GM12878 (cell line): ENCODE data around the gene RBKS. TPM values are rescaled to one million over a fixed set of nuclear protein-coding genes. Genes with fewer than 3 reads are reported as not detected.

Source experiments
- ATAC-seq: fragments of 200-7000 bp; cut with Tn5 transposase; 3 replicates; pipeline ENCODE4 v1.9.1; 2020; ENCODE audit warnings: mild to moderate bottlenecking, moderate library complexity
- BruUV-seq: library from RNA; stranded (reverse); fragments of 400-500 nt; replicated peaks from 2 replicates; lab custom pipeline; 2021; lab: Mats Ljungman, UMichigan
- CTCF ChIA-PET: fragments of 300-600 bp; sonication (Branson Sonifier 250); formaldehyde crosslinking; extraction: SDS; loops from one replicate; lab custom pipeline; 2021; ENCODE audit warnings: inconsistent platforms; lab: Yijun Ruan, JAX
- POLR2A ChIA-PET: fragments of 350-600 bp; formaldehyde crosslinking; extraction: SDS; loops from one replicate; lab custom pipeline; 2021; ENCODE audit warnings: inconsistent platforms; lab: Charles Lee
- RAD21 ChIA-PET: fragments of 300-600 bp; sonication (Branson Sonifier 250); formaldehyde crosslinking; loops from one replicate; lab custom pipeline; 2023; ENCODE audit warnings: antibody characterized with exemption; ENCODE audit not compliant: unreplicated experiment; lab: Charles Lee
- SMC1A ChIA-PET: fragments of 300-600 bp; sonication (Branson Sonifier 250); formaldehyde crosslinking; loops from one replicate; lab custom pipeline; 2023; ENCODE audit not compliant: unreplicated experiment, uncharacterized antibody; lab: Charles Lee
- DNase-seq: peaks from one replicate; pipeline ENCODE4 v3.0.0-alpha.2; 2011; ENCODE audit warnings: low read depth, low spot score
- FAIRE-seq: peaks from 3 replicates; lab custom pipeline; 2011; peaks lifted over from hg19 to GRCh38; lab: Jason Lieb, UNC
- H2AFZ ChIP-seq: 2 replicates; pipeline ENCODE4 v1.6.0; 2011; ENCODE audit warnings: low read depth, low read length, control low read depth; ENCODE audit not compliant: control insufficient read depth
- H3K27ac ChIP-seq: 2 replicates; pipeline ENCODE4 v1.5.1; 2011; ENCODE audit warnings: control low read depth; ENCODE audit not compliant: control insufficient read depth, insufficient read depth
- H3K27me3 ChIP-seq, 2 experiments: replicated peaks in 1 of 2; 2 replicates each; pipeline versions ENCODE4 v1.6.0 to v1.6.1; 2011; ENCODE audit warnings: low read length in 1 of 2; ENCODE audit not compliant: control insufficient read depth in 2 of 2, insufficient read depth in 2 of 2
- H3K36me3 ChIP-seq, 2 experiments: 2 replicates each; pipeline ENCODE4 v1.5.1; 2011; ENCODE audit warnings: low read length in 1 of 2; ENCODE audit not compliant: control insufficient read depth in 2 of 2, insufficient read depth in 2 of 2
- H3K4me1 ChIP-seq: 2 replicates; pipeline ENCODE4 v1.6.1; 2011; ENCODE audit warnings: mild to moderate bottlenecking, low read length, moderate library complexity, mixed read lengths; ENCODE audit not compliant: control insufficient read depth, insufficient read depth
- H3K4me2 ChIP-seq: 2 replicates; pipeline ENCODE4 v1.6.0; 2011; ENCODE audit warnings: control low read depth; ENCODE audit not compliant: control insufficient read depth, insufficient read depth
- H3K4me3 ChIP-seq: fragments of 200-600 bp; sonication (generic); 2 replicates; pipeline ENCODE4 v1.5.1; 2016
- H3K79me2 ChIP-seq: 2 replicates; pipeline ENCODE4 v1.6.0; 2011; ENCODE audit warnings: low read length; ENCODE audit not compliant: control insufficient read depth, insufficient read depth
- H3K9ac ChIP-seq: 2 replicates; pipeline ENCODE4 v1.8.0; 2011; ENCODE audit warnings: low read length, control low read depth, mixed read lengths; ENCODE audit not compliant: control insufficient read depth, insufficient read depth
- H3K9me3 ChIP-seq: replicated peaks from 3 replicates; pipeline ENCODE4 v1.5.1; 2011; ENCODE audit warnings: mild to moderate bottlenecking, low read length; ENCODE audit not compliant: control insufficient read depth, insufficient read depth
- H4K20me1 ChIP-seq: 2 replicates; pipeline ENCODE4 v1.6.0; 2011; ENCODE audit not compliant: control insufficient read depth, insufficient read depth
- ATF2 ChIP-seq: IDR thresholded peaks from 2 replicates; pipeline ENCODE4 v1.6.1; 2012; ENCODE audit warnings: low read length, inconsistent platforms
- ATF7 ChIP-seq: fragments of 450-650 bp; IDR thresholded peaks from 2 replicates; pipeline ENCODE4 v1.6.1; 2016; ENCODE audit warnings: low read depth, mild to moderate bottlenecking
- BACH1 ChIP-seq: fragments of 450-650 bp; IDR thresholded peaks from 2 replicates; pipeline ENCODE4 v1.6.1; 2017; ENCODE audit warnings: mild to moderate bottlenecking, borderline replicate concordance
- BMI1 ChIP-seq: fragments of 450-650 bp; IDR thresholded peaks from 2 replicates; pipeline ENCODE4 v1.6.1; 2016; ENCODE audit warnings: mild to moderate bottlenecking, moderate library complexity, borderline replicate concordance
- BRCA1 ChIP-seq: IDR thresholded peaks from 2 replicates; pipeline ENCODE4 v1.6.1; 2011; ENCODE audit warnings: low read depth, low read length, improper control_type of control experiment
- EED ChIP-seq: sonication (generic); IDR thresholded peaks from 2 replicates; pipeline ENCODE4 v1.6.1; 2016; ENCODE audit warnings: antibody characterized with exemption, low read depth
- ELK1 ChIP-seq: IDR thresholded peaks from 2 replicates; pipeline ENCODE4 v1.6.1; 2012; ENCODE audit warnings: low read depth, low read length, improper control_type of control experiment
- ETV6 ChIP-seq, 2 experiments: fragments of 450-650 bp in 1 of 2; IDR thresholded peaks in 1 of 2; conservative IDR thresholded peaks in 1 of 2; 2 replicates each; pipeline ENCODE4 v1.6.1; 2014; ENCODE audit warnings: antibody characterized with exemption in 1 of 2, borderline replicate concordance in 1 of 2, low read depth in 1 of 2, mild to moderate bottlenecking in 1 of 2, moderate library complexity in 1 of 2
- FOXK2 ChIP-seq: fragments of 450-650 bp; IDR thresholded peaks from 2 replicates; pipeline ENCODE4 v1.6.1; 2017; ENCODE audit warnings: mild to moderate bottlenecking, moderate library complexity
- HSF1 ChIP-seq: fragments of 150-350 bp; IDR thresholded peaks from 2 replicates; pipeline ENCODE4 v1.6.1; 2014; ENCODE audit warnings: mild to moderate bottlenecking, low read depth, low read length
- LARP7 ChIP-seq: fragments of 450-650 bp; IDR thresholded peaks from 2 replicates; pipeline ENCODE4 v1.6.1; 2017; ENCODE audit warnings: mild to moderate bottlenecking
- NBN ChIP-seq: fragments of 450-650 bp; IDR thresholded peaks from 2 replicates; pipeline ENCODE4 v1.6.1; 2016
- PKNOX1 ChIP-seq: fragments of 450-650 bp; IDR thresholded peaks from 2 replicates; pipeline ENCODE4 v1.6.1; 2016; ENCODE audit warnings: mild to moderate bottlenecking
- SMAD5 ChIP-seq: IDR thresholded peaks from 2 replicates; pipeline ENCODE4 v1.6.1; 2016; ENCODE audit warnings: antibody characterized with exemption, low read depth
- SMC3 ChIP-seq: IDR thresholded peaks from 2 replicates; pipeline ENCODE4 v1.6.1; 2011; ENCODE audit warnings: low read length, improper control_type of control experiment, borderline replicate concordance
- TARDBP ChIP-seq: IDR thresholded peaks from 2 replicates; pipeline ENCODE4 v1.6.1; 2016; ENCODE audit warnings: borderline replicate concordance
- WGBS: methylation state at CpG from one replicate; pipeline ENCODE4 v1.1.6; 2016; ENCODE audit warnings: low lambda C conversion rate; ENCODE audit not compliant: insufficient replicate concordance, insufficient coverage; ENCODE audit errors: missing lambda C conversion rate; 5-methylcytosine and 5-hydroxymethylcytosine counted together
- in situ Hi-C: fragments of 300-500 bp; cut with MboI; formaldehyde crosslinking; loops from 9 replicates; pipeline ENCODE4 v1.14.3; 2018; ENCODE audit warnings: mixed read lengths
- intact Hi-C: fragments of 100-400 bp; cut with micrococcal nuclease; formaldehyde crosslinking; loops from one replicate; pipeline ENCODE4 v1.14.2; 2022; ENCODE audit not compliant: unreplicated experiment
- polyA plus RNA-seq, 11 experiments: library from polyadenylated mRNA; depleted of rRNA in 4 of 11; unstranded in 6 of 11; stranded (reverse) in 5 of 11; fragments of >200 nt; fragmentation: Nextera tagmentation in 4 of 11; fragmentation: Illumina TruSeq in 1 of 11; extraction: Ambion mirVana in 4 of 11; extraction: Trizol in 1 of 11; gene quantifications; 1 replicate in 1 of 11; 2 replicates in 10 of 11; pipeline versions ENCODE4 v1.2.1 to v1.2.3, GENCODE V29; 2011 to 2016; ENCODE audit warnings: inconsistent platforms in 2 of 11, missing spikeins in 2 of 11, low read depth in 1 of 11
- total RNA-seq, 4 experiments: library from RNA; depleted of rRNA in 3 of 4; stranded (reverse); fragments of >200 nt in 3 of 4; fragmentation: Illumina TruSeq in 1 of 4; extraction: Trizol in 1 of 4; gene quantifications; 2 replicates each; pipeline versions ENCODE4 v1.2.1 to v1.2.3, GENCODE V29; 2013 to 2021

RBKS gene
- total and polyA plus RNA-seq, 10 of the 15 experiments (the other 5 are each of a cell fraction or from before 2014, with no cell fraction given), result 0.39 to 1.8 (median 1.0) TPM

- Histone ChIP-seq H2AFZ (no peak overlapping the region), H3K9ac (no peak overlapping the region), H3K27ac (no peak overlapping the region), H3K4me1 (no peaks in the 10 kb centered on the region), H3K4me2 (no peak overlapping the region), H3K4me3 (no peak overlapping the region), H3K36me3 (no peaks in the 10 kb centered on the region), H3K79me2 (no peaks in the 10 kb centered on the region), H3K9me3 (no peaks in the 10 kb centered on the region)
- no TSS peak for BruUV-seq
- DNase-seq (no peak), FAIRE-seq (no peak)
- 5% methylated on average over 3 of the region's 3 CpGs for WGBS
- in situ Hi-C loops (no loop called here), intact Hi-C loops (no loop called here)
- RAD21 ChIA-PET, result no interaction called here
- CTCF ChIA-PET, result no interaction called here
- SMC1A ChIA-PET, result no interaction called here
- POLR2A ChIA-PET, result no interaction called here
- no peak for TF ChIP-seq BRCA1
- TF ChIP-seq ATF2, result no peak
- TF ChIP-seq ELK1, result no peak
- TF ChIP-seq NBN, result no peak
- TF ChIP-seq BMI1, result no peak
- TF ChIP-seq SMC3, result no peak
- TF ChIP-seq ATF7, result no peak
- TF ChIP-seq ETV6 (conservative IDR thresholded peaks at IDR 0.05 in 1 of 2, IDR thresholded peaks at IDR 0.05 in 1 of 2; ENCODE audit: borderline replicate concordance in 1 of 2, low read depth in 1 of 2), result no peak
- no peak for TF ChIP-seq LARP7
- no peak for TF ChIP-seq FOXK2
- TF ChIP-seq HSF1, result no peak
- TF ChIP-seq TARDBP, result no peak
- no peak for TF ChIP-seq PKNOX1
- no peak for TF ChIP-seq EED
- TF ChIP-seq BACH1, result no peak
- TF ChIP-seq SMAD5, result no peak
- TF ChIP-seq, all 136 proteins: peak for 0
- H3K27me3 ChIP-seq, result peaks cover 0 to 4% of the 10 kb centered on the region in 2 experiments; a peak in 3 of 4 replicates
- no peaks in the 10 kb centered on the region for H4K20me1 ChIP-seq
- no peak for ATAC-seq
Observed at GRCh38 chr2:27762951-27763906, 127.0 kb downstream of the RBKS start.
